GM19351 (cell line): ENCODE results near the gene SLC8B1.
"Not testable (repeated sequence)": the region's sequence is repeated elsewhere in the genome, so short reads cannot be mapped to it uniquely, and the experiment has no call there.

Source experiments
- ATAC-seq: cut with Tn5 transposase; IDR thresholded peaks from one replicate; pipeline ENCODE4 v1.9.1; 2021; ENCODE audit warnings: mild to moderate bottlenecking, moderate library complexity; ENCODE audit not compliant: unreplicated experiment

Gene SLC8B1

DNA sequence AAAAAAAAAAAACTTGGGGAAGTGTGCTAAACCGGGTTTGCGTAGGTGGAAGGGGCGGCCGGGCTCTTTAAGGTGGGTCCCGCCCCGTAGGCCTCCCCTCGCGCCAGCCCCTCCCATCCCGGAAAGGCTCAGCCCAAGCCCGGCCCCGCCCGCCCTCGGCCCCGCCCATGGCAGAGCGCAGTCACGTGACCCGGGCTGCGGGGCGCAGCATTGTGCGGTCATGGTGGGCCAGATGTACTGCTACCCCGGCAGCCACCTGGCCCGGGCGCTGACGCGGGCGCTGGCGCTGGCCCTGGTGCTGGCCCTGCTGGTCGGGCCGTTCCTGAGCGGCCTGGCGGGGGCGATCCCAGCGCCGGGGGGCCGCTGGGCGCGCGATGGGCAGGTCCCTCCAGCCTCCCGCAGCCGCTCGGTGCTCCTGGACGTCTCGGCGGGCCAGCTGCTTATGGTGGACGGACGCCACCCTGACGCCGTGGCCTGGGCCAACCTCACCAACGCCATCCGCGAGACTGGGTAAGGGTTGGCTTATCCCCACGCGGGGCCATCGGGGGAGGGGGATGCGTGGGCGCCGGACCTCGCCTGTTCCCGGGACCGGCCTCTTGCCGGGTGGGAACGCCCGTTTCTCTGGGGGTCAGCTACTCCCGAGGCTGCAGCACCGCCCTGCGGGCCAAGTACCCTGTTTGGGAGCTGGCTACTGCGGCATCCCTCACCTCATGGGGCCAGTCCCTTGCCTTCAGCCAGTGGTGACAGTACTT is 23.6 kb upstream of the SLC8B1 start, which contains the start of gene PLBD2:
TSS of gene PLBD2 (plus strand) at position 207 of the 752 bp plus-strand sequence. CDS start at position 221, 14 bp downstream.
- peak; percentile 88 for ATAC-seq

DNA sequence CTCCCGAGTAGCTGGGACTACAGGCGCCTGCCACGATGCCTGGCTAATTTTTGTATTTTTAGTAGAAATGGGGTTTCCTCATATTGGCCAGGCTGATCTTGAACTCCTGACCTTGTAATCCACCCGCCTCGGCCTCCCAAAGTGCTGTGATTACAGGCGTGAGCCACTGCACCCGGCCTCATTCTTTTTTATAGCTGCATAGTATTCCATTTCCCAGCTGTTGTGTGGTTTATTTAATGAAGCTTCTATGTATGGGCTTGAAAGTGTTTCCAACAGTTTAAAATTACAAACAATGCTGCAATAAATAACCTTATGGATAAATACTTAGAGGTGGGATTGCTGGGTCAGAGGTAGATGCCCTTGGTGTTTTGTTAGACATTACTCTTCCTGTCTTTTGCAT is 19.3 kb upstream of the SLC8B1 start:
- not testable (repeated sequence) for ATAC-seq

DNA sequence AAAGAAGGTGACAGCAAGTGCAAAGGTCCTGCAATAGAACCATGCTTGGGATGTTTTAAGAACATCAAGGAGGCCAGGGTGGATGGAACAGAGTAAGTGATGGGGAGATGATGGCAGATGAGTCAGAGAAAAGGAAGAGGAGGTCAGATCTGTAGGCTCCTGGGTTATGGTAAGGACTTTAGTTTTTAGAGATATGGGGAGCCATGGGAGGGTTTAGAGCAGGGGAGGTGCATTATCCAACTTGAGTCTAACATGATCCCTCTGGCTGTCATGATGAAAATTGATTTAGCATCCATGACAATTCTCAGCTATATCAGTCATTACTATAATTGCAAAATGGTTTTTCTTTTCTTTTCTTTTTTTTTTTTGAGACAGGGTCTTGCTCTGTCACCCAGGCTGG is 16.2 kb upstream of the SLC8B1 start:
- no peak for ATAC-seq

DNA sequence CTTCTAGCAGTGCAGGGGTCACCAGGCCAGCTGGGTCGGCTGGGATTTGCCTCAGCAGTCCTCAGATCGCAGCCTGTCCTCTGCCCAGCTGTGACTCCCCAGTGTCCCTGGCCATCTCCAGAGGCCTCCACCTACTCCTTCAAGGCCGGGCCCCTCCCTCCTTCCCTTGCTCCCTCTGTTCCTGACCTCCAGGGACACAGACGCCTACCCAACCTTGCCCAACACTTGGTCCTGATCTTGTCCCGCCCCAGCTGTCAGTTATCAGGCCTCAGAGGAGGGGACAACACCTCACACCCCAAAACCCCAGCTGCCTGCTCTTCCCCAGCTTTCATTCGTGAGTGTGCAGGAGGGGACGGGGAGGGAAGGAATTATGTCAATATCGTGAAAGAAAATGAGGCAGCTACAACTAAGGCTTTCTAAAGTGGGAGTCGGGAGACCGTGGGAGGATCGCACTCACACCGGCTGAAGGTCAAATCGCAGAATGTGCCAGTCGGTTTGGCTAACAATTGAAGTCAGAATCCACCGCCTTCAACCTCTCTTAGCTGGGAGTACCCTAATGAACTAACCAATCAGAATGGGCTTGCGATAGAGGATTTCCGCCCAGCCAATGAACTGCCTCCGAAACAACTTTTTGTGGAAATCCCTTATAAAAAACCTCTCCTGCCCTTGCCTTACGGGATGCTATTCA is 14.1 kb upstream of the SLC8B1 start:
- no peak for ATAC-seq

DNA sequence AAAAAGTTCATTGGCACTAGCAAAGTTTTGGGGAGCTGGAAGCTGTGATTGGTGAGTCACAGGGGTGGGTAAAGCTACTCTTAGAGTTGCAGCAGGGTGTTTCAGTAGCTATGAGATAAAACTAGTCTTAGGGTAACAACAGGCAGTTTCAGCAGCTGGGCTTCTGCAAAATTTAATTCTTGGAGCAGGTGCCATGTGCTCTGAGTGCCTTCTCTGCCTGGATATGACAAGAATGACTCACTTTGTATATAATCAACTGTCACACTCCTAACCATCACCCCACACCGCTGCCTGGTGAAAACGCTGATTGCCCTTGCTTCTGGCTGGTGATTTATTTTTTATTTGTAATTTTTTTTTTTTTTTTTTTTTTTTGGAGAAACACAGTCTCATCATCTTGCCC is 13.0 kb upstream of the SLC8B1 start:
- no peak for ATAC-seq

DNA sequence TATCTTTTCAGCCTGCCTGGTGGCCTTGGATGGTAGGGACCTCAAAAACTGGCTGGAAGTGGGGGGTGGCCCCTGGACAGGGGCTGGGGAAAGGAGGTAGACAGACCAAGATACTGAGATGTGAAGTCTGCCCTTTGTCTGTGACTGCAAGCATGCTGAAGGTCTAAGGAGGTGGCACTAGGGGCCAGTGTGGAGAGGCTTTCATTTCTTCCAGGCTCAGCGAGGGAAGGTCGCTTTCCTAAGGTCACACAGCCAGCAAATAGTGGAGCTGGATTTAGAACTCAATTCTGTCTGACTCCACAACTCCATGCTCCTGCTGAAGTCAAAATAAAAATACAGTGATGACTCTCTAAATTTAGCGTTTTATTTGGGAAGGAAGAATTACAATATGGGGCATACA is 12.2 kb upstream of the SLC8B1 start:
- no peak for ATAC-seq

DNA sequence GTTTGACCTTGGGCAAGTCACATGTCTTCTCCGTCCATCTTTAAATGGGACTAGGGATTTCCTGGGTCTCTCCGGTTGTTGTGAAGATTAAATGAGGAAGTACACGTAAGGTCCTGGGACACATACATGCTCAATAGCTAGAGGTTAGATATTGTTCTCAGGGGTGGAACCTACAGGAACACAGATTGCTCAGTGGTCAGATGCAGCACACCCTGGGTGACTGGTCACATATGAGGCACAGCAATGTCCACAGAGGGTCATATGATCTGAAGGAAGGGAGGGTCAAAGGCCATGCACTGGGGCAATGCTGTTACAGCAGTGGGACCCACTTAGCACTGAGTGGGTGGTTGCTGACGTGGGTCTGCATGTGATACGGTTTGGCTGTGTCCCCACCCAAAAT is 11.4 kb upstream of the SLC8B1 start:
- no peak for ATAC-seq

DNA sequence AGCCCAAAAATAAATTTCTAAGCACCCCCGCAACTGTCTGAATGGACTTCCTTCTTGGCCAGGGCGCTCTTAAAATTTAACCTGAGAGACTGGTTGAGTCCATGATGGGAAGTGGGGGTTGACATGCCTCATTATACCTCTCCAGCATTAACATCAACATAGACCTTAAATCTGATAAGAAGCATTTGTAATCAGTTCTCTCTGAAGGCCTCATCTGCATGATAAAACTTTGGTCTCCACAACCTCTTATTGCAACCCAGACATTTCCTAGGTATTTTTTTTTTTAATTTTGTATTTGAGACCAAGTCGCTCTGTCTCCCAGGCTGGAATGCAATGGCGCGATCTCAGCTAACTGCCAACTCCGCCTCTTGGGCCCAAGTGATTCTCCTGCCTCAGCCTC is 10.4 kb upstream of the SLC8B1 start:
- ATAC-seq, result no peak

DNA sequence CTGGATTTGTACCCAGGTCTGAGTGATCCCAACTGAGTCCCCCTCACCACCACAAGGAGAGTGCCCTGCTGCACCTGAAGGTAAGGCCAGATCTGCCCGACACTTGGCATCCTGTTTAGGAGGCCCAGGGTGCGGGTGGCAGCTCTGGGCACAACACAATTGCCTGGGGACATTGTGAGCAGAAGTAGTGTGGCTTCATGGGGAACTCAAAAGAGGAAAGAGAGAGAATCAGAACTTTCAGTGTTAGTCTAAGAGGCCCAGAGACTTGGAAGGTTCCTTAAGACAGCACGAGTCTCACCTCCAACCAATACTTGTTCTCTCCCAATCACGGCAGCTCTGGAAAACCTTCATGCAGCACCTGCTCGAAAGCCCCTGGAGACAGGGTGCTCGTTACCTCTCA is 6.6 kb upstream of the SLC8B1 start:
- ATAC-seq, result no peak

DNA sequence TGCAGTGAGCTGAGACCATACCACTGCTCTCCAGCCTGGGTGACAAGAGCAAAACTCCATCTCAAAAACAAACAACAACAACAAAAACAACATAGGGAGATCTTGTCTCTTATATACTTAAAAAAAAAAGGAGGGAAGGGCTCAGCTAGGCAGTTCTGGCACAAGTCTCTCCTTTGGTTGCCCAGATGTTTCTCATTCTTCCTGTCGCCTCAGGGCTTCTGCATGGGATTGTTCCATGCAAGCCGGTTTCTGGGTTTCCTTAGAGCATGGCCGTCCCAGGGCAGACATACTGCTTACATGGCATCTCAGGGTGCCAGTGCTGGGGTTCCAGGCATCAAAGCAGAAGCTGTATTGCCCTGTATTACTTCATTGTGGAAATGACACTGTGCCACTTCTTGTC is 5.2 kb upstream of the SLC8B1 start:
- no peak for ATAC-seq

DNA sequence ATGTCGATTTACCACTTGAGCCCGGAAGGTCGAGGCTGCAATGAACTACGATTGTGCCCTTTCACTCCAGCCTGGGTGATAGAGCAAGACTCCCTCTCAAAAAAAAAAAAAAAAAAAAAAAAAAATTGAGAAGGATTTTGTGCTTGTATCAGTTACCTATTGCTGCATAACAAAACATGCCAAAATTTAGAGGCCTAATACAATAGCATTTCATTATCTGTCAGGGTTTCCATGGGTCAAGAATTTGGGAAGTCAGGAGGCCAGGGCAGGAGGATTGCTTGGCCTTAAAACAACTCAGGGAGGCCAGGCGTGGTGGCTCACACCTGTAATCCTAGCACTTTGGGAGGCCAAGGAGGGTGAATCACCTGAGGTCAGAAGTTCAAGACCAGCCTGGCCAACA is 4.6 kb upstream of the SLC8B1 start:
- no peak for ATAC-seq

DNA sequence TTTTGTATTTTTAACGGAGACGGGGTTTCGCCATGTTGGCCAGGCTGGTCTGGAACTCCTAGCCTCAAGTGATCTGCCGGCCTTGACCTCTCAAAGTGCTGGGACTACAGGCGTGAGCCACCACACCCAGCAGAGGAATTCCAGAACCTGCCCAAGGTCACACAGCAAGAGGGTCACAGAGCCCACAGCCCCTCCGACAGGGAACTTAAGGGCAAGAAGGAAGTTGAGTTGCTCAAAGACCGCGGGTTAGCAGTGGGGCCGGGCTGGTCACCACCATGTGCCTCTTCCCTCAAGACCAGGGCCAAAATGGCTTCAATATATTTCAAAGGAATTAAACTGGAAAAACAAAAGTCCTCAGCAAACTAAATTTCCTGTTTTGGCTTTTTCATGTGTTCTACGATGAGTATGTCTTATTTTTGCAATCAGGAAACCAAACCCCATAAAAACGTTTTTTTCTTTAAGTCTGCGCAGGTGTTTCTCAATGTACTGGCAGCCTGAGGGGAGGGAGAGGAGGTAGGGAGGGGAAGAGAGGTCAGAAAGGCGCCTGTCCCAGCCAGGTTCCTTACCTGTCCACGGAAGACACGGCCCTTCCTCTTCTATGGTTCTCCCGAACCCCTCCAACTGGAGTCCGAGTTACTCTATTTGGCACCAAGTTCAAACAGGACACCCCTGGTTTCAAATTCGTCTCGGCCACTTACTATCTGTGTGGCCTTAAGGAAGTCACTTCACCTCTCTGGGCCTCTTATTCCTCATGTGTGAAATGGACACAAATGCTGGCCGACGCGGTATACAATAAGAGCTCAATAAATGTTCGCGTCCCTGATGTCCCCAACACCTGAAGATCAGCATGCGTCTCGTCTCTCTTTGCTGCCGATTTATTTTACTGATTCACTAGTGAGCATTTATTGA is 778 bp downstream of the SLC8B1 start:
- ATAC-seq, result peak; percentile 29

DNA sequence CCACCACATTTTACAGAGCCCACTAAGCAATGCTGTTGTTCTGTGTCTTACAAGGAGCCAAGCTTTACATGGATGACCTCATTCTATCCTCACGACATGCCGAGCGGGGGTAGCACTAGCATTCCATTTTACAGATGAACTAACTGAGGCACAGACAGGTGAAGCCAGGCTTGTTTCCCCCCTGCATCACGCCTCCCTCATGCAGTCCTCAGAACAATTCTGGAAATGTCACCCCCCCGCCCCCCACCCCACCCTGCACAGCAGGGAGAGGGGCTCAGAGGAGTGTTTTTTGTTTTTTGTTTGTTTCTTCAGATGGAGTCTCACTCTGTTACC is 1.5 kb downstream of the SLC8B1 start:
- ATAC-seq, result no peak

DNA sequence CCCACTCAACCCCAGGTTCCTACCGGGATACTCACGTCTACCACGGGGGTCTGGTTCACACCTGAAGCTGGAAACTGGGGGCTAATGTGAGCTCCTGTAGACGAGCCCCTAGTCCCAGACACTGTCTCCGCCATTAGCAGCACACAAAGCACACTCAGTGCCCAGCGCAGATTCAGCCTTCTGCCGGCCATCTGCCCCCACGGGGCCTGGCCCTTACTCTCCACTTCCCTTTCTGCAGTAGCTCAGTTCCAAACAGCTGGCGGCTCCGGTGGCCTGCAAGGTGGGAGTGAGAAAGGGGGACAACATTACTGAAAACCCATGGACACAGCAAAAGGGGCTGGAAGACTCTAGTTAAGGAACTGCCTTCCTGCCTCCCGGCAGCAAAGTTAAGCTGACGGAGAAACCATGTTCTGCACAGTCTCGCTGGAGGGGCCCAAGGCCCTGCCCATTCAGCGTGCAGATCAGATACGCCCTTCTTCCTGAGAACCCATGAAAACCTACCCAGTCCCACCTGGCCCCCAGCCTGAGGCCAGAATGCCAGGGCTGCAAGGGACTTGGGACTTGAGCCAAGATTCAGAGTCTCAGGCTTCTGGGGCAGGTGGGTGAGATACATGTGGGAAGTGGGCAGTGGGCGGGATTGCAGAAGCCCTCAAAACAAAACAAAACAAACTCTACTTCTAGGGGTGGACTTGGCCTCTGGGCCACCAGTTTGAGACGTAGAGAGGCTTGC is 2.1 kb downstream of the SLC8B1 start:
- no peak for ATAC-seq

DNA sequence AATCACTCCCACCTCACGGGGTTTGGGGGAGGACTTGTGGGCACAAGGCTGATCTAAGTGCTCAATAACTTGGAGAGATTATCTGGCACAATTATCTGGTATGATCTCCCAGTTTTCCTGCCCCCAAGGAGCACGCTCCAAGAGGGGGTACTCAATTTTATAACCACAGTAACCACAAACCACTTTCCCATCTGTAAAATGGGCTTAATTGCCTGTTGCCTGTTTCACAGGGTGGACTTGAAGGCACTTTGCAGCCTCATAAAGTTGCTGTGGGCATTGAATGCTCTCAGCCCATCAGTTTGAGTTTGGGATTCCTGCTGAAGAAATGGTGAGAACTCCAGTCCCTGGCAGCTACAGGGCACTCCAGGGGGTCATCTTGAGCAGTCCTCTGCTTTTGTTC is 4.4 kb downstream of the SLC8B1 start:
- no peak for ATAC-seq

DNA sequence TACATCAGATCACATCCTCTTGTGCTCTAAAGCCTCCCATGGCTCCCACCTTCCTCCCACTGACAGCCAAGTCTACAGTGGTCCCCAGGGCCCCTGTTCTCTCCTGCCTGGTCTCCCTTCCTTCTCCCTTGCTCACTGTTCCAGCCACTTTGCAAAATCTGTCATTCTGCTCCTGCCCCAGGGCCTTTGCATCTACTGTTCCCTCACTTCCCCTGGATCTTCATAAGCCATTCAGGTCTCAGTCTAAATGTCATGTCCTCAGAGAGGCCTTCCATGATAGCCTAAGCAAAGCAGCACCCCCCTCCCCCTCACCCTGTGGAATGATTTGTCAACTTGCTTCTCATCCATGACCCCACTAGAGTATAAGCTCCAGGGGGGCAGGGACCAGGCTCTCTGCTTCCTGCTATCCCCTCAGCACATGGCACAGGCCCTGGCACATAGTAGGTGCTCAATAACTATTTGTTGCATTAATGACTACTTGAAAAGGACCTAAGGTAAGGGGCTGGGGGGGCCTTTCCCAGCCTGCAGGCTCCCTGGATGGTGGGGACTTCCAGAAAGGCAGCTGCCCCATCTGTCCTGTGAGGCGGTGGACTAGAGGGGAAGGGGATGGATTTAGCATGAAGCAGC is 5.0 kb downstream of the SLC8B1 start:
- ATAC-seq, result no peak

DNA sequence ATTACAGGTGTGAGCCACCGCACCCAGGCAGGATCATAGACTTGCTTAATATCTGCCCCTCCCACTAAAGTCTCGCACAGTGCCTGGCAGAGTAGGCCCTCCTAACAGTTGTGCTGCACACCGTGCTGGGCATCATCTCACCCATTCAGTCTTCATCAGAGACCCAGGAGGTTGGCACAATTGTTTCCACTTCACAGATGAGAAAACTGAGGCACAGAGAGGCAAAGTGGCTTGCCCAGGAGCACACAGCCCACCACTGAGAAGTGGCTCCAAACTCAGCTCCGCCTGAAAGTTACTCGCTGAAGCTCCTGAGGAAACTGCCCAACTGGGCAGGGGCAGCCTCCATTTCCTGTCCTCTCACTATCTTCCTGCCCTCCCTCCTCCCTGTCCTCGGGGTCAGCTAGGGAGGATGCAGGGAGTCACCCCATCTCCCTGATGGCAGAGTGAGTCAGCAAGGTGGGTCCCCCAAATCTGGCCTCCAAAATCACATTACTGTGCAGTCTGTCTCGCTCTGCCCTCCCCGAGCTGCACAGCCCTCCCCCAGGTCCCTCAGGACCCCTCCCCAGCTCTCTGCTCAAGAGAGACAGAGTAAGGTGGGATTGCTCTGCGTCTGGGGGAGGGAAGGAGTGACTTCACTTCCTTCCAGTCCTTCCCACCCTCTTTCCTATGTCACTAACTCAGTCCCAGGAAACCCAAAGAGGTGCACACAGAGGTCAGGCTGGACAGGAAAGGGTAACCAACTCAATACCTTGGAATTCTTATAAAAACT is 5.7 kb downstream of the SLC8B1 start:
- ATAC-seq, result no peak

DNA sequence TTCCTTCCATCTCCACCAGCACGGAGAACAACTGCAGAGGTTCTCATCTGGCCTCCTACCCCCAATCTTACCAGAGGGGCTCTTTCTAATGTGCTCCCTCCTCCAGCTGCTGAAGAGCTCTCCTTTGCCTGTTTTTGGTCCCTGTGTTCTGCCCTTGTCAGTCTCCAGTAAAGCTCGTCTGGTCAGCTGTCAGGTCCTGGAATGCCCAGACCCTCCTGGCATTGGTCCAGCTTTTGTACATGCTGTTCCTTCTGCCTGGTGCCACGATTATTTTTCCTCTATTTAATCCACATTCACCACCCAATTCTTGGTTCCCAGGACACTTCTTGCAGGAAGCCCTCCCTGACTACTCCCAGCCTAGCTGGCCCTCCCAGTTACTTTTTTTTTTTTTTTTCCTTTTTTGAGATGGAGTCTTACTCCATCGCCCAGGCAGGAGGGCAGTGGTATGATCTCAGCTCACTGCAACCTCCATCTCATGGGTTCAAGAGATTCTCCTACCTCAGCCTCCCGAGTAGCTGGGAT is 6.5 kb downstream of the SLC8B1 start:
- ATAC-seq, result no peak

DNA sequence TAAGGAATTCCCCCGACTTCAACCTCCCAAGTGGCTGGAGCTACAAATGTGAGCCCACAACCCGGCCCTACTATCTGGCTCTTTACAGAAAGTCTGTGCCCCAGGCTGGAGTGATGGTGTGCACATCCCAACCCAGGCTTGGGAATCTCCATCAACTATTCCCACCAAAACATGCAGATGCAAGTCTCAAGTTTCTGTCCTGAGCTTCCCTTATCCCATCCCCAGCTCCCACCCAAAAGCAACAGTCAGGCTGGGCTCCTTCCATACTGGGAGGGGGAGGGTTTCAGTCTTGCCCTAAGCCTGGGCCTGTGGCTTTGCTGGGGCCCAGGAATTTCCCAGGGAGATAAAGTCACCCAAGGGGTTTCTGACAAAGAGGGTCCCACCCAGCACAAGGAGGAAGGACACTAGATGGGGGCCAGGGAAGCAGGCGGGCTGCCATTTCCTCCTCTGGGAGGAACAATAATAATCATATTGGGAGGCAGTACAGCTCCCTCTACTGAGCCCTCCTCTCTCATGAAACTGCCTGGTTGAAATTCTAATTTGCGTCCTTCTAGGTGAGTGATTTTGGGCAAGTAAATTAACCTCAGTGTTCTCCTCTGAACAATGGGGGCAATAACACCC is 8.0 kb downstream of the SLC8B1 start:
- ATAC-seq, result no peak
